KBM-7 (cell line): ENCODE data around the gene TMEM120B.
"Not testable (repeated sequence)": the region's sequence is repeated elsewhere in the genome, so short reads cannot be mapped to it uniquely, and the experiment has no call there.

Source experiments
- DNase-seq: peaks from one replicate; pipeline ENCODE4 v3.0.0-alpha.2; 2015
- in situ Hi-C: fragments of 300-500 bp; cut with MboI; formaldehyde crosslinking; loops from 2 replicates; pipeline ENCODE4 v1.14.3; 2020; ENCODE audit warnings: low sequenced_read_pairs, low pct_unique_long_range_greater_than_20kb, mixed read lengths

Gene TMEM120B

DNA sequence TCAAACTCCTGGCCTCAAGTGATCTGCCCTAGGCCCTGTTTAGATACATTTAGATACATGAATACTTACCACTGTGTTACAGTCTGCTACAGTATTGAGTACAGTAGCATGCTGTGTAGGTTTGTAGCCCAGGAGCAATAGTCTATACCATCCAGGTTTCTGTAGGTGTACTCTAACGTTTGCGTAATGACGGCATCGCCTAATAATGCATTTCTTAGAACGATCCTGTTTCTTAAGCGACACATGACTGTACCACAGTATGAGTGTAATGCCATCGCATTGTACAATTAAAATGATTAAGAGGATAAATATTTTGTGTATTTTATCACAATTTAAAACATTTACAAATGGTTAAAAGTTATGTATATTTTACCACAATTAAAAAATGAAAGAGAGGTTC is 18.9 kb downstream of the TMEM120B start:
- no peak for DNase-seq
- in situ Hi-C loops = no loop called here

DNA sequence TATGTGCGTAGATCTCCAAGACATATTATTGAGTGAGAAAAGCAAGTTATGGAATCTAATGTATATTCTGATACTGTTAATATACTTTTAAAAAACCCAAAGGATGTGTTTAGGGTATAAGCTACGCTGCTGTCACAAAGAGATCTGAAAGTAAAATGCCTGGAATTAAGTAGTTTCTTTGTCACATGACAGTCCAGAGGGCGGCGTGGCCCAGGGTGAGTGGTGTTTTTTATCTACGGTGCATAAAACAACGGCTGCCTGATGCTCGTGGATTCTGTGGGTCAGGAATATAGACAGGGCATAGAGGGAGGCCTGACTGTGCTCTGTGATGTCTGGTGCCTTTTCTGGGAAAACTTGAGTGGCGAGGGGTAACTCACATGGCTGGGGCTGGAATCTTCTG is 21.3 kb downstream of the TMEM120B start:
- in situ Hi-C loops = no loop called here
- DNase-seq = no peak

DNA sequence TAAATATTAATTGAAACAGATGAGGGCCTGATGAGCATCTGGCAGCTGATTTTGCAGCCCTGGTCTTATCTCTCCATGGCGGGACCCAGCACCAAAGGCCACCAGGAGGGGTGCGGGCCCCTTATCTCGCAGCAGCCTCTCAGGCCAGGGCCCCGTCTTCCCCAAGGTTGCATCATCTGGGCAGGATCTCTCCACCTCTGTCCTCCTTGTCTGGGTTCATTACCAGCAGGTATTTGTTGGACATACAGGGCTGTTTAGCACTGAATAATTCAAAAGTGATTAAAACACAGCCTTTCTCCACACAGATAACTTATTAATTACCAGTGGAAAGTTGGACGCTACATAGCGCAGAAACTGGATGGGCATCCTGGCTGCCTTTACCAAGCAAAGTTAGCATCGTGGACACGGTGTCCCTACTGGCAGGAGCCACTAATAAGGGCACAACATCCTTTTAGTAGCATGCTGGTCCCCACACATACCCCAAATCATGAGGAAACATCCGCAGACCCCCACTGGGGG is 25.8 kb downstream of the TMEM120B start:
- DNase-seq = no peak
- in situ Hi-C loops = no loop called here

DNA sequence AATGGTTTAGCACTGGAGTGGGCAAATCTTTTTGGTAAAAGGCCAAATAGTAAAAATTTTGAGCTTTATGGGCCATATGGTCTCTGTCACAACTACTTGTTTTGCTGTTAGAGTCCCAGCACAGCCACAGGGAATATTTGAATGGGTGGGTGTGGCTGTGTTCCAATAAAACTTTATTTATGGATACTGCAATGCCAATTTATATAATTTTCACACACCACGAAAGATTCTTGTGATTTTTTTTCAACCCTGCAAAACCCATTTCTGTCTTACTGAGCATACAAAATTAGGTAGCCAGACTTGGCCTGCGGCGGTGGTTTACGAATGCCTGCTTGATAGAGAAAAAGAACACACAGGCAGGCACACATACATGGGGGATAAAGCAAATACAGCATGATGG is 28.3 kb downstream of the TMEM120B start:
- DNase-seq = no peak
- in situ Hi-C loops = no loop called here

DNA sequence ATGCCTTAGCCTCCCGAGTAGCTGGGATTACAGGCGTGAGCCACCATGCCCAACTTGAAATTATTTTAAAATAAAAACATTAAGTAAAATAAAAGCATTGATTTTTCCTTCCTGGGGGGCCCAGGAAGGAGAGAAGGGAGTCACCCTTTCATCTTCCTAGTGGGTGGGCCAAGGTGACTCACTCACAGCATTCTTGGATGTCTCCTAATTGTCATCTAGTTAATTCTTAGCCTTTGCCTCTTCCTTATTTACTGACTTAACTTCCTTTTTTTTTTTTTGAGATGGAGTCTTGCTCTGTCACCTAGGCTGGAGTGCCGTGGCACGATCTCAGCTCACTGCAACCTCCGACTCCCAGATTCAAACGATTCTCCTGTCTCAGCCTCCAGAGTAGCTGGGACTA is 29.2 kb downstream of the TMEM120B start:
- DNase-seq = peak; percentile 45
- in situ Hi-C loops = no loop called here

DNA sequence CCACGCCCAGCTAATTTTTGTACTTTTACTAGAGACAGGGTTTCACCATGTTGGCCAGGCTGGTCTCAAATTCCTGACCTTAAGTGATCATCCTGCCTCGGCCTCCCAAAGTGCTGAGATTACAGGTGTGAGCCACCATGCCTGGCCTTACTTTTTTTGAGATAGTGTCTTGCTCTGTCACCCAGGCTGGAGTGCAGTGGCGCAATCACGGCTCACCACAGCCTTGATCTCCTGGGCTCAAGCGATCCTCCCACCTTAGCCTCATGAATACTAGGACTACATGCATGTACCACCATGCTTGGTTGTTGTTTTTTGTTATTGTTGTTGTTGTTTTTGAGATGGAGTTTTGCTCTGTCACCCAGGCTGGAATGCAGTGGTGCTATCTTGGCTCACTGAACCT is 33.0 kb downstream of the TMEM120B start:
- DNase-seq, in situ Hi-C loops: not testable (repeated sequence)

DNA sequence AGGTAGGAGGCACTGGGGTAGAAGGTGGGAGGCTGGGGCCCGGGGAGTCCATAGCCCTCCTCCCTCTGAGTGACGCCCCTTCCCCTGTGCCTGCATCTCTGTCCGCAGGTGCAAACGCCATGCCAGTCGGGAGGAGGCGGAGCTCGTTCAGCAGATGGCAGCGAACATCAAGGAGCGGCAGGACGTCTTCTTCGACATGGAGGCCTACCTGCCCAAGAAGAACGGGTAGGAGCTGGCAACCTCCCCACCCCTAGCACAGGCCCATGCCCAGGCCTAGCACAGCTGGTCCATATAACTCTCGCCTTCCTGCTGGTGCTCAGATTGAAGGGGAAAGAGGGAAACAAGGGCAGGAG is 35.6 kb downstream of the TMEM120B start:
- in situ Hi-C loops = no loop called here
- DNase-seq = no peak

DNA sequence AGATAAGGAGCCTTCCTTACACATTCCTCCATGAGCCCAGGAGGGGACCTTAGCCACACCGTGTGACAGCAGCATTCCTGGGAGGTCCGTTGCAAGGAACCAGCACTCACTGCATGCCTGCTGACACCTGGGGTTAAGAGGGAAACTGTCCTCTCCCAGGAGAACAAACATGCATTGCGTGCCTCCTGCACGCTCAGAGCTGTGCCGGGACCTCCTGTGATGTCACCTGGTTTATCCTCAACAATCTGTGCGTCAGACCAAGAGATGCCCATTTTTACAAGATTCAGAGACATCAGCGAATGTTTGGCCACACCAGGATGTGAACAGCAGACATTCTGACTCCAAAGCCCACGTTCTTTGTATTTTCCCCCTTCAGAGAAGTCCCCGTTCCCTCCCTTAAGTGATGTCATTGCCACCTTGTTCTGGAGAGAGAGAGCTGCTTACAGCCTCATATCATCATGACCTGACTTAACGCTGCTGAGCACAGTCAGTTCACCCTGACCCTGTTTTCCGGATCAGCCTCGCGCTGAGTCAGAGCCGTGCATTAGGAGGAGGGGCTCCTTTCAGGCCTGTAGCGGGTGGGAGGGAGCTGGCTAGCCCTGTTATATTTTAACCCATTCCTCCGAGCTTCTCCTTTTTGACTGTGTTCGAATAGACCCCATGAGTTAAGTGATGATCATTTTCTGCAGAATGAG is 36.2 kb downstream of the TMEM120B start:
- in situ Hi-C loops = no loop called here

DNA sequence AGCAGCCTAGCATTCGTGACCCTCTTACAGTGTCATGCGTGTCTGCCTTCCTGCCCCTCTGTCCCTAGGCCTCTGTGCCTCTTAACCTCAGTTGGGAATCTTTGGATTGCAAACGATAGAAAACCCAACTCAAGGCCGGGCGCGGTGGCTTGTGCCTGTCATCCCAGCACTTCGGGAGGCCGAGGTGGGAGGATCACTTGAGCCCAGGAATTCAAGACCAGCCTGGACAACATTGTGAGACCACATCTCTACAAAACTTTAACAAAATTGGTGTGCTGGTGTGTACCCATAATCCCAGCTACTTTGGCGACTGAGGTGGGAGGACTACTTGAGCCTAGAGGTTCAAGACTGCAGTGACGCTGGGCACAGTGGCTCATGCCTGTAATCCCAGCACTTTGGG is 36.7 kb downstream of the TMEM120B start:
- in situ Hi-C loops = no loop called here
- DNase-seq = no peak

More for the DNA sequence above, 36.2 kb downstream of the TMEM120B start:
- DNase-seq = peak; percentile 80

DNA sequence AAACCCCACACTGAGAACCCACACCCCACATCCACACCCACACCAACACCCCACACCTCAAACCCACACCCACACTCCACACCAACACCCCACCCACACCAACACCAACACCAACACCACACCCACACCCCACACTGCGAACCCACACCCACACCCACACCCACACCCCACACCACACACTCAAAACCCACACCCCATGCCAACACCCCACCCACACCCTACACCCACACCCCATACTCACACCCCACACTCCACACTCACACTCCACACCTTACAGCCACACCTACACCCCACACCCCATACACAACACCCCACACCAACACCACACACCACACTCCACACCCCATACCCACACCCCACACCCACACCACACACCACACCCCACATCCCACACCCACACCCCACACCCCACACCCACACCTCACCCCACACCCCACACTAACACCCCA is 38.0 kb downstream of the TMEM120B start:
- DNase-seq = no peak
- in situ Hi-C loops = no loop called here

DNA sequence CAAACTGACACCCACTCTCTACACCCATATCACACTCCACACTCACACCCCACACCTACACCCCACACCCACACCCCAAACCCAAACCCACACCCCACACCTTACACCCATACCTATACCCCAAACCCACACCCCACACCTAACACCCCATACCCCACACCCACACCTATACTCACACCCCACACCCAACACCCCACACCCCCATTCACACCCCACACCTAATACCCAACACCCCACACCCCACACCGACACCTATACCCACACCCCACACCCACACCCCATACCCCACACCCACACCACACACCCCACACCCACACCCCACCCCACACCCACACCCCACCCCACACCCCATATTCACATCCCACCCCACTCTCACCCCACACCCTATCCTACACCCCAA is 38.5 kb downstream of the TMEM120B start:
- no peak for DNase-seq
- in situ Hi-C loops = no loop called here

DNA sequence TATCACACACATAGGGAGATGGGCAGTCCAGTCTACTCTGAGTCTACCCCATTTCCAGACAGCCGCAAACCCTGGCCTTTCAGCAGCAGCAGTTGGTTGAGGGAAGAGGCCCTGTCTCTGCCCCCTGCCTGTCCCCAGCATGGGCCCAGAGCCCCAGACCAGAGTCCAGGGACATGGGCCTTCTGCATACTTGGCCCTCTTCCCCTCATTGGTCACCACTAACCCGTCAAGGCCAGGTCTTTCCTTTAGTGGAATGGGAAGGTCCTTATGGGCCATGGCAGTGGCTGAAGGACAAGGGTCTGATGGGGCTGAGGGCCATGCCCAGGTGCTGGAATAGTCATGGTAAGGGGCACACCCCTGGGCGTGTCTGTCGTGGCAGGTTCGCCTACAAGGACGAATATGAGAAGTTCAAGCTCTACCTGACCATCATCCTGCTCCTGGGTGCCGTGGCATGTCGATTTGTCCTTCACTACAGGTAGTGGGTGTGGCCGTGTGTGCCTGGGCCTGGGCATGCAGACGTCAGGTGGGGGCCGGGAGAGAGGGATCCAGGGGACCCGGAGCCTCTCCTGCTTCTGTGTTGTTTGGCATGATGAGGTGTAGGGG is 39.3 kb downstream of the TMEM120B start:
- in situ Hi-C loops = no loop called here
- no peak for DNase-seq

DNA sequence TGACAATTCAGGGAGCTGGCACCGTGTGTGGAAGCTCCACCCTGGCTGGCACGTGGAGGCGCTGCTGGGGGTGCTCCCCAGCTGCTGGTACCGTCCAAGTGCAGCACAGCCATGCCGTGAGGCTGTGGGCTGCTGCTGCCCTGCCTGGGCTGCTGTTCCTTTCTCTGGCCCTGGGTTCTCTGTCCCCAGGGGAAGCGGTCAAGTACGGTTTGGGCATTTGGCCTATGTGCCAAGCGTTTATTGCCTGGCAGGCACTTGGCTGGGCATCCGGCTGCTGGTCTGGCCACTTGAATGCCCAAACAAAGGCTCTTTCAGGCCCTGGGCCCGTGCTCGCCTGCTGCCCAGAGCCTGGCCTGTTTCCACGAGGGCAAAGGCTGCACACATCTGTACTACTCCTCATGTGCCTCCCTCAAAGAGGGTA is 41.3 kb downstream of the TMEM120B start:
- DNase-seq = no peak
- in situ Hi-C loops = no loop called here

DNA sequence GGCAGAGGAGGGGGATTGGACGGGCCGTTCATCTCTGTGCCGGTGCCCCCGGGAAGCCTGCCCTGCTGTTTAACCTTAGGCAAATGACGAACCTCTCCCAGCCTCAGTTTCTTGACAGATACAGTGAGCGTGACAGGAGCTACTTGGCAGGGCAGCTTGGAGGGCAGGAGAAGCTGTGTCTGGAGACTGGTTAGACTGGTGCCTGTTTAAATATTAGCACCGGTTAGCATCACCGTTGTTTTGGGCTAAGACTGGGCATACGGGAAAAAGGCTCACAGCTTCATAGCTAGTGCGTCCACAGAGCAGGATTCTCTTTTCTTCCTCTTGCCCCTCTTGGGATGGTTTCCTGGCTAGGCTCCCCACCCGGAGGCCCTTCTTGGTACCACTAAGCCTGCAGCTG is 42.3 kb downstream of the TMEM120B start:
- no peak for DNase-seq

DNA sequence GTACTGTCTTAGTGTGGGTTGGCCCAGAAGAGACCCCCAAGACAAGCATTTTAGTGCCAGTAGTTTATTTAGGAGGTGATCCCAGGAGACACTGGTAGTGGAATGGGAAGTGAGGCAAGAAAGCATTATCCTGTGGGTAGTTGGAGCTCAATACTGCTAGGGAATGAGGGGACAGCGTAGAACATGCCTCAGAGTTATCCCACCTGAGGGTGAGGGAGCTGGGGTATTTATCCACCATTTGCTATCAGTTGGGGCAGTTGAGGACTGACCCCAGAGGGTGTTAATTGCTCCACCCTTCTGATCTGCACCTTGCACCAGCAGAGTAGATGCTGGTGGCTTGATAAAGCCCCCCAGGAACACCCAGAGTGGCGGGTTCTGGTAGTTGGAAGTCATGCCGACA is 43.0 kb downstream of the TMEM120B start:
- DNase-seq = no peak
- in situ Hi-C loops = no loop called here

More for the DNA sequence above, 42.3 kb downstream of the TMEM120B start:
- in situ Hi-C loops = no loop called here

DNA sequence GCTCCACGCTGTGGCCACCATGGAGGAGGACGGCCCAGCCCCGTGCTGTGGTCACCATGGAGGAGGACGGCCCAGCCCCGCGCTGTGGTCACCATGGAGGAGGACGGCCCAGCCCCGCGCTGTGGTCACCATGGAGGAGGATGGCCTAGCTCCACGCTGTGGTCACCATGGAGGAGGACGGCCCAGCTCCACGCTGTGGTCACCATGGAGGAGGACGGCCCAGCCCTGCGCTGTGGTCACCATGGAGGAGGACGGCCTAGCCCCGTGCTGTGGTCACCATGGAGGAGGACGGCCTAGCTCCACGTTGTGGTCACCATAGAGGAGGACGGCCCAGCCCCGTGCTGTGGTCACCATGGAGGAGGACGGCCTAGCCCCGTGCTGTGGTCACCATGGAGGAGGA is 46.0 kb downstream of the TMEM120B start:
- DNase-seq, in situ Hi-C loops: not testable (repeated sequence)

DNA sequence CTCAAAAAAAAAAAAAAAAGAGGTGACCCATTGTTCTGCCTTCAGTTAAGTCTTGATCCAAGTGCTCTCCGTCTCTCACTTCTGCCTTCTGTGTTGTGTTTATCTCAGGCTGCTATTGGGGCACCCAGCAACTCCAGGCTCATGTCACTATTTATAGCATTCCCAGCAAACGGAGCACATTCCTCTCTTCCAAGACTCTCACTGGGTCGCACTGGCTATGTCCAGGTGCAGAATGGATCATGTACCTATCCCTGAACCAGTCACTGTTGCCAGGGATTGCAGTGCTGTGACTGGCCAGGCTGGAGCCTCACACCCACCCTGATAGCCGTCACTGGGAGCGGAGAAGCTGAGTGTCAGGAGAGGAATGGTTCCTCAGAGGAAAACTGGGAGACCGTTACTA is 49.7 kb downstream of the TMEM120B start:
- in situ Hi-C loops = loop anchor here (10.0 kb wide), 1 partner anchor 47 kb away; the partner anchor contains the start of gene TMEM120B
- no peak for DNase-seq

DNA sequence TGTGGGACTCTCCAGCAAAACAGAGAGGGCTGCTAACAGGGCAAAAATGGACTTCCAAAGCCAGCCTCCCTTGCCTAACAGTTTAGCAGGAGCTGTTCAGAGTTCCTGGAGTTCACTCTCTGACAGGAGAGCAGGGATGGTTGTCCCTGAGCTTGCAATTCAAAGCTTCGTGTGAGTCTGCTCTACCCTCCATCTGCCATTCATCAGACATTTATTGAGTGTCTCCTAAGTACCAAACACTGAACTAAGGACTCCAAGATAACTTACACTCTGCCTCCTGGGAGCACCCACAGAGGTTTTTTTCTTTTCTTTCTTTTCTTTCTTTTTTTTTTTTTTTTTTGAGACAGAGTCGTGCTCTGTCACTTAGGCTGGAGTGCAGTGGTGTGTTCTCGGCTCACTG is 52.3 kb downstream of the TMEM120B start:
- DNase-seq = no peak
- in situ Hi-C loops = loop anchor here (10.0 kb wide), 1 partner anchor 50 kb away; the partner anchor contains the start of gene TMEM120B

DNA sequence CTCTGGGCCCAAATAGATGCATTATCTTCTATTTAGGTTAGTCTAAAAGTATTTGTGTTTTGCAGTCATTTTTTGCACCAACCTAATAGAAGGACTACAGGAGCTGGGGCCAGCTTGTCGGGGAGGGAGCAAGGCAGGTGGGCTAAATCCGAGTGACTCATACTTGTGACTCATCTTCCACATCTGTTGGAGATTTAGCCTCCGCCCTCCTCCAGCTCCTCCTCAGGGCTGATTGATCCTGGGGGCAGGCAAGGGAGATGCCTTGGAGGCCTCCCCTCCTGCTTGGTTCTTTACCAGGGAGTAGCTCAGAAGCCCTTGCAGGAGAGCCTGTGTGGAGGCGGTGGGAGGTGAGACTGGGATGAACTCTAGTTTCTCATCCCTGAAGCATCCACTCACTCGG is 53.0 kb downstream of the TMEM120B start:
- in situ Hi-C loops = loop anchor here (10.0 kb wide), 1 partner anchor 51 kb away; the partner anchor contains the start of gene TMEM120B
- DNase-seq = no peak

DNA sequence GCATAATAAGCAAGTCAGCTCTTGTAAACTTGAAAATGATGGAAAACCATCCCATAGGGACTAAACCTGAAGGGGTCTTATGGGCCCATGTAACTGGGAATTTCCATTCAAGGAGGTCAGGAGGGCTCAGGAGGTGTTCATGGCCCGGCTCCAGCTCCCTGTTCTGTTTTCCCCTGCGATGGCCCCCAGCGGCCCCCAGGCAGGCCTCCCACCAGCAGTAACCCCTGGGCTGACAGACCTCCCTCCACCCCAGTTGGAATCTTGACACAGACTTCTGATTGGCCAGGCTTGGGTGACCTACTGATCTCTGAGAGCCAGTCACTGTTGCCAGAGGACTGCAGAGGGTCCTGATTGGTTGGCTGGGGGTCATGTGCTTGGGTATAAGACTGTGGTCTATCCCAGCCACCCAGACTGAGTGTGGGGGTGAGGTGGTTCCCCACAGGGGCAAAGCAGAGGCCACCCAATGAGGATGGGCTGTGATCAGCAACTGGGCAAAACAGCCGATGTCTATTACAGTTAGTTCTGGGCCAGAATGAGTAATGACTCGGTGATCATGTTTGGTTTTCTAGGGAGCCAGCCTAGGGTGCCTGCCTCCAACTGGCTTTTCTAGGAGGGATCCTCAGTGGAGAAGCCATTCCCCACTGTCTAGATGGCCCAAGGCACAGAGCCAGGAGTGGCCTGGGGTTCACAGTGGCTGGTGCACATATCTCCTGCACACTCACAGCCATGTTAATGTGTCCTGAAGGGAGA is 53.9 kb downstream of the TMEM120B start:
- in situ Hi-C loops = loop anchor here (10.0 kb wide), 1 partner anchor 52 kb away; the partner anchor contains the start of gene TMEM120B

More for the DNA sequence above, 53.9 kb downstream of the TMEM120B start:
- DNase-seq = no peak
